ENCODE measurements around the gene NAGPA. TPM values are rescaled to one million over a fixed set of nuclear protein-coding genes. Genes with fewer than 3 reads are reported as not detected.

NAGPA gene
- total and polyA plus RNA-seq, 2 of the 8 experiments (the other 6 are each of a cell fraction or from before 2014, with no cell fraction given): 10.1 to 13.2 TPM

DNA sequence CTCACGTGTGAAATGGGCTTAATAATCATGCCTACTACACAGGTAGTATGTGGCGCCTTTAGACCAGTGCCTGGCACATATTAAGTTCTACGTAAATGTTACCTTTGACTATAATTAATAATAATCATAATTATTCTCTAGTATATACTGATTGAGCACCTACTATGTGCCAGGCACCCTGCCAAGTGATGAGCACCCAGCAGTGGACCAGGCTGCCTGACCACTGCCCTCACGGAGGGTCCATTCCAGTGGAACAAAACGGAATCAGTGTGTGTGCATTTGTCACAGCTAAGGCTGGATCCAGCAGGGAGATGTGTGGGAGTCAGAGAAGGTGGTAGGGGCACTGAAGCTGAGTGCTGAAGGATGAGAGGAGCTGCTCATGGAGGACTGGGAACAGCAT lies 45.1 kb downstream of the NAGPA start:
- Histone ChIP-seq H3K9me3 (ENCODE audit: insufficient read depth in 2 of 2, low read depth in 1 of 2, low read length in 1 of 2) (no peaks in the 10 kb centered on the region; a peak in 1 of 4 replicates), H4K8ac (ENCODE audit: extremely low read depth, insufficient read depth, low read length) (no peak overlapping the region), H3K79me2 (ENCODE audit: control insufficient read depth in 1 of 2, insufficient read depth in 2 of 2, low read length in 2 of 2) (no peaks in the 10 kb centered on the region), H3K4me2 (ENCODE audit: insufficient read depth in 1 of 2, low read depth in 2 of 2, low read length in 2 of 2) (no peak overlapping the region; a peak in 1 of 4 replicates), H4K20me1 (replicated peaks in 1 of 2; ENCODE audit: control insufficient read depth in 1 of 2, insufficient read depth in 2 of 2, low read length in 2 of 2) (no peaks in the 10 kb centered on the region), H3K23me2 (ENCODE audit: low read depth, low read length) (peaks cover 4% of the 10 kb centered on the region; the same call in 1 of the 2 replicates), H3K36me3 (ENCODE audit: control insufficient read depth in 2 of 4, insufficient read depth in 4 of 4, low read length in 3 of 4) (no peaks in the 10 kb centered on the region), H3K9ac (replicated peaks in 1 of 4; ENCODE audit: extremely low read depth in 1 of 4, low read depth in 3 of 4, low read length in 3 of 4) (no peak overlapping the region), H3K56ac (replicated peaks; ENCODE audit: insufficient read length, low read depth, low read length) (no peak overlapping the region), H3K23ac (ENCODE audit: insufficient read length) (no peak overlapping the region), H3K4me3 (ENCODE audit: extremely low read depth in 1 of 4, insufficient read depth in 2 of 4, low read depth in 3 of 4, low read length in 4 of 4) (no peak overlapping the region), H2BK15ac (ENCODE audit: low read length) (0 out of 2 replicates have a peak overlapping the region, but pooled peaks have one; percentile 75), H2BK12ac (ENCODE audit: low read depth, low read length) (peak overlapping the region; percentile 39; the same call in 1 of the 2 replicates), H3K27me3 (replicated peaks in 1 of 4; ENCODE audit: control insufficient read depth in 3 of 4, extremely low read depth in 1 of 4, insufficient read depth in 3 of 4, low read length in 3 of 4) (peaks cover 4 to 26% (median 20%) of the 10 kb centered on the region in 4 experiments), H3K18ac (ENCODE audit: extremely low read depth, low read length) (no peak overlapping the region), H2BK120ac (replicated peaks; ENCODE audit: low read depth, low read length) (no peak overlapping the region), H2AFZ (ENCODE audit: low read length) (no peak overlapping the region), H3K27ac (ENCODE audit: low read depth, low read length) (no peak overlapping the region), H2BK20ac (ENCODE audit: low read length) (0 out of 2 replicates have a peak overlapping the region, but pooled peaks have one; percentile 43), H4K91ac (replicated peaks; ENCODE audit: insufficient read length, low read length) (no peak overlapping the region), H3K14ac (ENCODE audit: insufficient read length) (no peak overlapping the region), H2AK5ac (ENCODE audit: low read depth, low read length) (0 out of 2 replicates have a peak overlapping the region, but pooled peaks have one; percentile 60), H3K4ac (replicated peaks; ENCODE audit: insufficient read length, low read depth, low read length) (no peak overlapping the region), H3K79me1 (ENCODE audit: low read depth, low read length) (no peaks in the 10 kb centered on the region), H2BK5ac (ENCODE audit: low read depth, low read length) (no peak overlapping the region), H4K5ac (ENCODE audit: insufficient read length, low read depth, low read length) (no peak overlapping the region), H3K4me1 (replicated peaks in 1 of 4; ENCODE audit: control insufficient read depth in 3 of 4, insufficient read depth in 4 of 4, low read length in 3 of 4) (peaks cover 0 to 3% (median 1%) of the 10 kb centered on the region in 4 experiments; a peak in 3 of 7 replicates)
- 87% methylated on average over 5 of the region's 5 CpGs; no CpG with 5 or more reads in 1 of the 2 experiments for WGBS, 2 experiments (ENCODE audit: extremely low coverage in 1 of 2, insufficient coverage in 1 of 2, insufficient read length in 1 of 2, insufficient replicate concordance in 2 of 2, low coverage in 1 of 2, low lambda C conversion rate in 2 of 2, missing lambda C conversion rate in 1 of 2)
- POLR2A ChIA-PET (ENCODE audit: partially characterized antibody): no interaction called here
- FAIRE-seq: no peak
- no peak for TF ChIP-seq GABPA (IDR thresholded peaks at IDR 0.05; ENCODE audit: borderline replicate concordance, insufficient read depth, low read length)
- CTCF ChIA-PET (ENCODE audit: partially characterized antibody): interaction anchor here (1.1 to 1.8 kb wide), 2 partner anchors 28 to 84 kb away, joined by 3 to 4 read pairs; no protein-coding TSS in a partner anchor
- DNase-seq (ENCODE audit: low read depth in 1 of 2, low spot score in 2 of 2): no peak

Data from H1 (cell line).